PC-3 (cell line): Measurements from ENCODE around the gene USP48. TPM values are rescaled to one million over a fixed set of nuclear protein-coding genes. Genes with fewer than 3 reads are reported as not detected.

Experiments used
- ATAC-seq: fragments of 200-7000 bp; cut with Tn5 transposase; 2 replicates; pipeline ENCODE4 v1.9.1; 2020; ENCODE audit warnings: mild to moderate bottlenecking, moderate library complexity
- BruUV-seq: library from RNA; stranded (reverse); fragments of 400-500 nt; replicated peaks from 2 replicates; lab custom pipeline; 2021; lab: Mats Ljungman, UMichigan
- CTCF ChIA-PET: fragments of 300-600 bp; sonication (Branson Sonifier 250); formaldehyde crosslinking; loops from one replicate; lab custom pipeline; 2022; ENCODE audit warnings: antibody characterized with exemption; lab: Charles Lee
- POLR2A ChIA-PET: fragments of 300-600 bp; sonication (Branson Sonifier 250); formaldehyde crosslinking; loops from one replicate; lab custom pipeline; 2022; ENCODE audit warnings: antibody characterized with exemption; ENCODE audit not compliant: unreplicated experiment; lab: Charles Lee
- DNase-seq: peaks from one replicate; pipeline ENCODE4 v3.0.0-alpha.2; 2015
- H2AFZ ChIP-seq: fragments of 300-600 bp; sonication (generic); 2 replicates; pipeline ENCODE4 v1.6.0; 2016; ENCODE audit warnings: antibody characterized with exemption, low read length
- H3F3A ChIP-seq: fragments of 300-600 bp; sonication (generic); one replicate; pipeline ENCODE4 v1.6.0; 2017; ENCODE audit warnings: antibody characterized with exemption, low read length, control low read depth, mild to moderate bottlenecking; ENCODE audit not compliant: unreplicated experiment
- H3K27ac ChIP-seq: fragments of 300-600 bp; sonication (generic); 2 replicates; pipeline ENCODE4 v1.5.1; 2016; ENCODE audit warnings: mild to moderate bottlenecking, low read length
- H3K27me3 ChIP-seq: fragments of 300-600 bp; sonication (generic); 2 replicates; pipeline ENCODE4 v1.6.1; 2016; ENCODE audit warnings: low read length, mixed read lengths
- H3K36me3 ChIP-seq: fragments of 300-600 bp; sonication (generic); 2 replicates; pipeline ENCODE4 v1.6.1; 2016; ENCODE audit warnings: low read depth, mixed run types, low read length, mixed read lengths
- H3K4me1 ChIP-seq: fragments of 300-600 bp; sonication (generic); 2 replicates; pipeline ENCODE4 v1.5.1; 2016; ENCODE audit warnings: low read length; ENCODE audit not compliant: insufficient read depth
- H3K4me2 ChIP-seq: fragments of 300-600 bp; sonication (generic); 2 replicates; pipeline ENCODE4 v1.6.0; 2016; ENCODE audit warnings: low read length
- H3K4me3 ChIP-seq: fragments of 300-600 bp; sonication (generic); 2 replicates; pipeline ENCODE4 v1.5.1; 2016; ENCODE audit warnings: mild to moderate bottlenecking, low read length, mixed read lengths
- H3K79me2 ChIP-seq: fragments of 300-600 bp; sonication (generic); 2 replicates; pipeline ENCODE4 v1.6.1; 2017; ENCODE audit warnings: low read length, mixed read lengths
- H3K9ac ChIP-seq: fragments of 300-600 bp; sonication (generic); 2 replicates; pipeline ENCODE4 v1.6.0; 2016; ENCODE audit warnings: mild to moderate bottlenecking, low read length
- H3K9me2 ChIP-seq: fragments of 300-600 bp; sonication (generic); replicated peaks from 2 replicates; pipeline ENCODE4 v1.6.1; 2016; ENCODE audit warnings: mixed run types, low read length, mixed read lengths
- H3K9me3 ChIP-seq: fragments of 300-600 bp; sonication (generic); 2 replicates; pipeline ENCODE4 v1.6.1; 2016; ENCODE audit warnings: low read length, mixed read lengths
- H4K20me1 ChIP-seq: fragments of 300-600 bp; sonication (generic); 2 replicates; pipeline ENCODE4 v1.6.1; 2016; ENCODE audit warnings: low read length, mixed read lengths
- CTCF ChIP-seq: fragments of 300-600 bp; sonication (generic); conservative IDR thresholded peaks from 2 replicates; pipeline ENCODE4 v1.5.1; 2017; ENCODE audit warnings: antibody characterized with exemption, low read depth, mild to moderate bottlenecking, low read length
- EZH2 ChIP-seq: fragments of 300-600 bp; sonication (generic); IDR thresholded peaks from one replicate; pipeline ENCODE4 v1.6.1; 2017; ENCODE audit warnings: antibody characterized with exemption, mild to moderate bottlenecking, low read length; ENCODE audit not compliant: unreplicated experiment
- EZH2phosphoT487 ChIP-seq: fragments of 300-600 bp; sonication (generic); IDR thresholded peaks from 2 replicates; pipeline ENCODE4 v1.6.1; 2018; ENCODE audit warnings: mild to moderate bottlenecking, antibody characterized with exemption, low read length, borderline replicate concordance
- intact Hi-C: fragments of 100-400 bp; cut with micrococcal nuclease; formaldehyde crosslinking; loops from 2 replicates; pipeline ENCODE4 v1.9.0; 2023
- total RNA-seq: library from RNA; depleted of rRNA; stranded (reverse); fragments of >200 nt; gene quantifications from 2 replicates; pipeline ENCODE4 v1.2.3, GENCODE V29; 2014

The USP48 gene
- total RNA-seq, 1 experiment from 2014 or later: 33.3 TPM

DNA sequence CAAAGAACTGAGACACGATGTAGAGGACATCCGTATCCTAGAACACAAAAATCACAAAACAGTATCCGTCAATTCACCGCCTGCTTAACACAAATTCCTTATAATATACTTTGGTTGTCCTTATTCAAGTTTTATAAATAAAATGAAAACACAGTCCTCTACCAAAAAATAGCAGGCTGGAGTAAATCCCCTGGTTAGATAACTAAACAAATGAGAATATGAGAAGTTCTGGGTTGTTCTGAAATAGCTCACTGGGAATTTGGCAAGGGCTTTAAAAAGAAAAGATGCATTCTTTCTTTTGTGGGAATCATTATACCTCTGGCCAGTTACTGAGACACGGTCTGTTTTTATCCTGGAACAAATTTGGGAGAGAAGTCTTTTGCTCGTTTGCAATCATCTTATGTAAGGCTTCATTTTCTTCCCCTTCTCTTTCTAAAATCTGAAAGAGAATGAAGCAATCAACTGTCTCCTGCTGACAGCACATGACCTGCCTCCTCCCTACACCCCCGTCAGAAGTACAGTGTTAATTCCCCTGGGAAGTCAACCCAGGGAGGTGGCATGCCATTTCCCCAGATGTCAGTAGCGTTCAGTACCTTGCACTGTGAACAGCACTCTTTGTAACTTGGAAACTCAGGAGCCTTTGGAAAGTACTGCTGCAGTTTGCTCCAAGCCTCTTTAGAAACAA, 76.7 kb downstream of the USP48 start:
- Histone ChIP-seq H3K4me1 (no peaks in the 10 kb centered on the region), H3K79me2 (no peaks in the 10 kb centered on the region), H4K20me1 (no peaks in the 10 kb centered on the region), H3K9me3 (no peaks in the 10 kb centered on the region), H3K9me2 (no peaks in the 10 kb centered on the region), H3K36me3 (peaks cover 33% of the 10 kb centered on the region), H3K9ac (no peak overlapping the region), H3K4me2 (no peak overlapping the region), H3K27me3 (no peaks in the 10 kb centered on the region), H2AFZ (no peak overlapping the region), H3K27ac (no peak overlapping the region), H3F3A (no peaks in the 10 kb centered on the region), H3K4me3 (no peak overlapping the region)
- intact Hi-C loops: no loop called here
- ChIA-PET CTCF (no interaction called here), POLR2A (no interaction called here)
- DNase-seq (no peak), ATAC-seq (no peak)
- no TSS peak for BruUV-seq
- TF ChIP-seq EZH2: no peak
- no peak for TF ChIP-seq EZH2phosphoT487

DNA sequence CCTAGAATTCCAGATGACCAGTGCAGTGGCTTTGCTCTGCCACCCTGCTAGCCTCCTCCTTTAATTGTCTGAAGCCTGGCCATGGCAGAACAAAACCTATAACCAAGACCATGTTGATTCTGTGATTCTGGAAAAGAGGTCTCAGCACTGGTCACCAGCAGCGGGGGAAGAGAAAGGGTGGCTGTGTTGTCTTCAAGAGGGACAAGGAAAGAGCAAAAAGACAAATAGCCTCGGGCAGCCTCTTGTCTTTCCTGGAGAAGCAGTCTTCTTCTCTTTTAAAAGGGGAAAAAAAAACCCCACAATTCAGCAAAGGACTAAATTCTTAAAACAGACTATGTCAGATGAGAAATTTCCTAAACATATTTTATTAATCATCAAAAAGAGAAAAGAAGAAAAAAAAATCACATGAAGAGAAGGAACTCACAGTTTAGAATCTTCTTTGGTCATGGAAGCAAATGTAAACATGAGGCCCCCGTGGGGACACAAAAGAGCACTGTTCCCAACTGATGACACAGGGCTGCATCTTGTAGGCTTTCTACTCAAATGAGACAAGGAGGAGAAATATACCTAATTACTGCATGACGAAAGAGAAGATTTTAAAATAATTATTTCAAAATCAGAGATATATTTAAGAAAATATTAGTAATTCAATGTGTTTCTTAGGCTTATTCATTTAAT, 77.5 kb downstream of the USP48 start:
- no peak for TF ChIP-seq EZH2phosphoT487
- no peak for TF ChIP-seq CTCF
- TF ChIP-seq EZH2: no peak
- DNase-seq (no peak), ATAC-seq (no peak)
- Histone ChIP-seq H3K79me2 (no peaks in the 10 kb centered on the region), H3K9me2 (no peaks in the 10 kb centered on the region), H3K9ac (no peak overlapping the region), H2AFZ (no peak overlapping the region), H3K27me3 (no peaks in the 10 kb centered on the region), H3F3A (no peaks in the 10 kb centered on the region), H3K4me1 (no peaks in the 10 kb centered on the region), H3K4me2 (no peak overlapping the region), H4K20me1 (no peaks in the 10 kb centered on the region), H3K36me3 (peaks cover 34% of the 10 kb centered on the region), H3K9me3 (no peaks in the 10 kb centered on the region), H3K27ac (no peak overlapping the region), H3K4me3 (no peak overlapping the region)
- CTCF ChIA-PET: no interaction called here
- intact Hi-C loops: no loop called here
- no TSS peak for BruUV-seq
- POLR2A ChIA-PET: no interaction called here

DNA sequence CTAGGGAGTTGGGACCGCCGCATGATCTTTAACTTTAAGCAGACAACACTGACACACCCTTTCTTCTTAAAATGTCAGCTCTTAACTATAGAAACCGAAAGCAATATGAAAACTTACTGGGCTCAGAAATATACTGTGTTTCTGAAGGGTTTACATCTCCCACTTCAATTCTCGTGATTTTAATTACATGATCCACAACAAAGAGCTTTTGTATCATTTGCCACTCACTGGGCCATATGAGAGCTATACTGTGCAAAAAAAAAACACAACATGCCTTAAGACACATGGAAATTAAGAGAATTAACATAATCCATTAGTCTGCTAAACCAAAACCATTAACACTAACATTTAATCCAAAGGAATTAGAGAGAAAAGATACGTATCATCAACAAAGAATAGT, 78.8 kb downstream of the USP48 start:
- no peak for ATAC-seq
- Histone ChIP-seq H3K27ac (no peak overlapping the region), H3K27me3 (no peaks in the 10 kb centered on the region), H3K4me2 (no peak overlapping the region), H2AFZ (no peak overlapping the region), H3K9me3 (no peaks in the 10 kb centered on the region), H3K4me1 (no peaks in the 10 kb centered on the region), H3K4me3 (no peak overlapping the region), H3F3A (no peaks in the 10 kb centered on the region), H4K20me1 (no peaks in the 10 kb centered on the region), H3K36me3 (peaks cover 39% of the 10 kb centered on the region), H3K9me2 (no peaks in the 10 kb centered on the region), H3K9ac (no peak overlapping the region), H3K79me2 (no peaks in the 10 kb centered on the region)
- ChIA-PET POLR2A (no interaction called here), CTCF (no interaction called here)
- DNase-seq: no peak
- intact Hi-C loops: no loop called here
- BruUV-seq: no TSS peak
- TF ChIP-seq CTCF: no peak
- TF ChIP-seq EZH2phosphoT487: no peak
- TF ChIP-seq EZH2: no peak
